HG03045 (cell line): ENCODE data around the gene SPPL2B.

Experiments used
- ATAC-seq: cut with Tn5 transposase; IDR thresholded peaks from one replicate; pipeline ENCODE4 v1.9.1; 2021; ENCODE audit warnings: mild to moderate bottlenecking, moderate library complexity; ENCODE audit not compliant: unreplicated experiment

Gene SPPL2B

DNA sequence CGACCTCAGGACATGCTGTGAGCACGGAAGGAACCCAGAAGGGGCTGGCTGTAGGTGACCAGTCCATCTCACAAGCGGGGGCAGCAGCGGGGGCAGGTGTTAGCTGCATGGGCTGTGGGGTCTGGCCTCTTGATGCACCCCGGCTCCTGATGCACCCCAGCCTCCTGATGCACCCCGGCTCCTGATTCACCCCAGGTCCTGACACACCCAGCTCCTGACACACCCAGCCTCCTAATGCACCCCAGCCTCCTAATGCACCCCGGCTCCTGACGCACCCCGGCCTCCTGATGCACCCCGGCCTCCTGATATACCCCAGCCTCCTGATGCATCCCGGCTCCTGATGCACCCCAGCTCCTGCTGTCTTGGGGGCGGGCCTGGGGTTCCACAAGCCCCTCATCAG is 7.5 kb upstream of the SPPL2B start:
- ATAC-seq: no peak

DNA sequence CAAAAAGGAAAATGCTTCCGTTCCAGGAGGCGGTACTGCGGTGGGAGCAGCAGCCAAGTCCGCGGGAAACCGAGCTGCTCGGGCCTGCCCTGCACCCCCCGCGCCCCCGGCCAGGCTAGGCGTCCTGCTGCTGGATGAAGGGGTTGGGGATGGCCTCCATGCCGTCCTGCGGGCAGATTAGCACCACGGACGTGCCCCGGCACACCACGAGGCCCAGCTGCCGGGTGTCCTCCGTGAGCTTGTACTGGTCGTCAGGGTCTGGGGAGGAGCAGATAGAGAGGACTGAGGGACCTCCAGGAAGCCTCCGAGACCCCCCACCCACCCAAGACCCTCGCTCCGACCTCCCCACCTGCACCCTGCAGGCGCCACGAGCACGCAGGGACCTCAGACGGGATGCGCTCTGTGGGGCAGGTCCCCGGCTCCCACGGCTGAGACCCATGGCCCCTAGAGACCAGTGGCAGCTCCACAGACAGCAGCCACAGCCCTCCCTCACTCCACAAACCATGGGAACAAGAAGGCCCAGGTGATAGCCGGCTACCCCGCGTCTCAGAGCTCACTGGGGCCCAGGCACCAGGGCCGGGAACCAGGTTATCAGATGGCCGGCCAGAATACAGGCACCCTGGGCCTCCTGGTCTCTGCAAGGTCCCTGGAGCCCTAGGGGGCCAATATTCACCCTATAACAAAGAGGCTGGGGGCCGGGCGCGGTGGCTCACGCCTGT is 6.8 kb upstream of the SPPL2B start:
- ATAC-seq: no peak

DNA sequence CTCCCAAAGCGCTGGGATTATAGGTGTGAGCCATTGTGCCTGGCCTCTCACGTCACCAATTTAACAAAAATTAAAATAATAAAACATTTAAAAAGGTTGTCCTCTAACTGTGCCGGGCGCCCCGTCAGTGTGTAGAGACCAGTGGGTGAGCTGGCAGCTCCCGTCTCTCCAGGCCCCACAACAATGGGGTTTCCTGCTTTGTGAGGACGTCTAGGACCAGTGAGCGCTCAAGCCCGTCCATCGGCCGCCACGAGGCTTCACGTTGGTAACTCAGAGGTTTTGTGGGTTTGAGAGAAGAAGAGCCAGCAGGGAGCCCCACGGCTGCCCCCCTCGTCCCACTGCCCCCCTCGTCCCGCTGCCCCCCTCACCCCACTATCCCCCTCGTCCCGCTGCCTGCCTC is 4.8 kb upstream of the SPPL2B start:
- no peak for ATAC-seq

DNA sequence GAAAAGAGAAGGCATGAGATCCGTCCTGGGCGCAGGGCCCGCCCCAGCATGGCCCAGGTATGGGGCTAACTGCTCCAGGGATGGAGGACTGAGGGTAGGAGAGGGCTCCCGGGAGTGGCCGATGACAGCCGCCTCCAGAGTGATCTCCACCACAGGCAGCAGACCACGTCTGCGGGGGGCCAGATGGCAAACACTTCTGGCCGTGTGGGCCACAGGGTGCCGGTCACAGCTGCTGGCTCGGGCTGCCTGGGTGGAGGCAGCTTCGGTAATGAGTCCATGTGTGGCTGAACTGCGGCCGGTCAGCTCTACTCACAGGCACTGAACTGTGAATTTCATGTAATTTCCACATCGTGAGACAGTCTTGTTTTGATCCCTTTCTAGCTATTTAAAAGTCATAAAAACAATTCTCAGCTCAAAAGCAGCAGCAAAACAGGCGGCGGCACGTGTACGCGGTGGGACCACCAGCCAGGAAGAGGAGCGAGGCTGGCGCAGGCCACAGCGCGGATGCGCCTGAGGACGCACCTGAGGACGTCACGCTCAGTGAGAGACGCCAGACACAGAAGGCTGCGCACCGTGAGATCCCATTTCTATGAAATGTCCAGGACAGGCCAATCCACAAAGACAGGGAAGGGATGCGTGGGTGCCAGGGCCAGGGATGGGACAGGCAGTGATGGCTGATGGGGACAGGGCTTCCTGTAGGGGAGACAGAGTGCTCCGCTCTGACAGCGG is 4.1 kb upstream of the SPPL2B start:
- no peak for ATAC-seq

DNA sequence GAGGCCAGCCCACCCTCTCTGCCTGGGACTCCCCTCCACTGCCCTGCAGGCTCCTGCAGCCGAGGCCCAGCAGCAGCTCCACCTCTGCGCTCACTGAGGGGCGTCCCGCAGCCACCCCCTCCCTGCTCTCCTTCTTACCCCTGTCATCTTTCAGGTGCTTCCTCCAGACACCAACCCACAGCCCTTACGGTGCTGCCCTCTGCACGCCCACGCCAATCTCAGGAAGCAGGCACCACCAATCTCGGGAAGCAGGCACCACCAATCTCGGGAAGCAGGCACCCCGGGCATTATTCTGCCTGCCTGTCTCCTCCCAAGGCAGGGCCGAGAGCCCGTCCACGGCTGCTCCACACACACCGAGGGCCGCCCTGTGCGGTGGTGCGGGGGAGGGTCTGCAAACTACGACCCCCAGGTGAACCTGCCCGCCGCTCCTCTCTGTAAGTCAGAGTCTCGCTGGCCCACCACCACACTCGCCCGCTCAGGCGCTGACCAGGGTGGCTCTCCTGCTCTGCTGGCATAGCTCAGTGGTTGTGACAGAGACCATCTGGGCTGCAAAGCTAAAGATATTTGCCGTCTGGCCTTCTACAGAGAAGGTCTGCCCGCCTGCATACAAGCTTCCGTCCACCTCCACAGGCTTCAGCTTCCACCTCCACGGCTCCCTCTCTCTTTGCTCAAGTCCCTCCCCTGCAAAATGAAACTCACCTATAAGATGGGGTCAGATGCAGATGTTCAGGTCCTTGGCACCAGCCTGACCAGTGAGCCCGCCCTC is 3.0 kb upstream of the SPPL2B start:
- no peak for ATAC-seq

DNA sequence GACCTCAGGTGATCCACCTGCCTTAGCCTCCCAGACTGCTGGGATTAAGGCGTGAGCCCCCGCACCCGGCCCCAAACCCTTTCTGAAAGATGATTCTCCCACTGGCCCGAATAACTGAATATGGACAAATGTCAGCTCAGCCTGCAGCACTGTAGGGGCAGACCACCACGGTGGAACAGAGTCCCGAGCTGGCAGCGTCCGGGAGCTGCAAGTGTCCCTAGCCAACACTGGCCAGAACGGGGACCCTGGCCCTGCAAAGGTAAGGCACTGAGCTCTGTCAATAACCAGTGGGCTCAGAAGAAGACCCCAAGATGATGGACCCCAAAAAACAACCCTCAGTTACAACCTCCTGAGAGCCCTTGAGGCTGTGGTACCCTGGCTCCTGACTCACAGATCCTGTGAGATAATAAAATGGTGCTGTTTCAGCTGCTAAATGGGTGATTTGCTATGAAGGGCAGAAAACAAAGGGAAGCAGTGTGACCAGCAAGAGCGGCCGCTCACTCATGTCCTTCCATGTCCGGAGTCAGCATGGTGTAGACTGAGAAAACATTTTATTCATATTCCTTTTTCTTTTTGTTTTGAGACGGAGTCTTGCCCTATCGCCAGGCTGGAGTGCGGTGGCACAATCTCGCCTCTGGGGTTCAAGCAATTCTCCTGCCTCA is 1.7 kb upstream of the SPPL2B start:
- no peak for ATAC-seq

DNA sequence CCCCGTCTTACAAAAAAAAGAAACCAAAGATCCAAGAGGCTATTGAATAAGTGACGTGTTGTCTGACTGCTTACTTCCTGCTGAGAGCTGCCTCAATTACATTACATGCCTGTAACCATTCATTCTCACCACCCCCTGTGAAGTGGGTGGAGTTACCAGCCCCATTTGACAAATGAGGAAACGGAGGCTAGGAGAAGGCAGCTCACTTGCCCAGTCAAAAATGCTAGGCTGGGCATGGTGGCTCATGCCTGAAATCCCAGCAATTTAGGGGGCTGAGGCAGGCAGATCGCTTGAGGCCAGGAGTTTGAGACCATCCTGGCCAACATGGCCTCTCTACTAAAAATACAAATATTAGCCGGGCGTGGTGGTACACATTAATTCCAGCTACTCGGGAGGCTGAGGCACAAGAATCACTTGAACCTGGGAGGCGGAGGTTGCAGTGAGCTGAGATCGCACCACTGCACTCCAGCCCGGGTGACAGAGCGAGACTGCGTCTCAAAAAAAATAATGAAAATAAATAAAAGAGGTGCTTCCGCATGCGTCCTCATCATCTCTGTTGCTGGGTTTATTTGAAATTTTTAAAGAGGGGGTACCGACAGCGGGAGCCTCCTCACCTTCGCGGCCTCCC is 597 bp upstream of the SPPL2B start:
- ATAC-seq: no peak

DNA sequence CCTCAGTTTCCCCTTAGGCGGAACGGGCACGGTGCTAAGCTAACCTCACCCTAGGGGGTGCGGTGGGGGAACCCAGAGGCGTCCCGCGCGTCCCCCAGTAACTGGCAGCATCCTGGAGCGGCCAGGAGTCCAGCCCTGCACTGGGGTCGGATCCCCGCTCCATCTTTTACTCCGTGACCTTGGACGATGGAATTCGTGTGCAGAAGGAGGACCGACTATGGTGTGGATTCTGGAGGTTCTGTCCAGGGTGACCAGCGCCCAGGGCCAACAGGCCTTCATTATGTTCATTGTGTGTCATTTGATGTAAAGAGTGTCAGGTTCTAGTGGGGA is 630 bp downstream of the SPPL2B start:
- no peak for ATAC-seq

DNA sequence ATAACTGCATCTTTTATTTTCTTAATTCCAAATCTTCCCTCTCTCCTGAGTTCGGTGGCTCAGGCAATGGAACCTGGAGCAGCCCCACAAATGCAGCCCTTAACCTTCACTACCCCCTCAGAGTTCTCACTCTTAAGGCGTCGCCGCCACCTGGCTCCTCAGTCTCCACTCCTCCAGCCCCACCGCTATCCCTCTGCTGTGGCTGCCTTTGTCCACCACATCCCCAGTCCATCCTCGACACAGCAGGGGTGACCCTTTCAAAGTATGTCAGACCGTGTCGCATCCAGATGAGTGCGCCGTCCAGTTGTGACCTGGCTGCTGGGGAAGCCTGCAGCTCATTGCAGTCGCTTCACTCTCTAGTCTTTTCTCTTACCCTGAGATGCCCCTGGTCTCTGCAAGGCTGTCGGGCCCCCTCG is 1.0 kb downstream of the SPPL2B start:
- ATAC-seq: no peak

DNA sequence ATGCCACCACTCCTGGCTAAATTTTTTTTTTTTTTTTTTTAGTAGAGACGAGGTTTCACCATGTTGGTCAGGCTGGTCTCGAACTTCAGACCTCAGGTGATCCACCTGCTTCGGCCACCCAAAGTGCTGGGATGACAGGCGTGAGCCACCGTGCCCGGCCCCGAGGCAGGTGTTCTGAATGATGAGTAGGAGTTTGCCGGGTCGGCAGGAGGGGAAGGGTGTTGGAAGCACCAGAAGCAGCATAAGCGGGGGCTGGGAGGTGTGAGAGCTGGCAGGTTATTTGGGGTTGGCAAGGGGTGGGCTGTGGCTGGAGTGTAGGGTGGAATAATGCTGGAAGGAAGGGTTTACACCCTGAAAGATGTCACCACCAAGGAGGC is 1.8 kb downstream of the SPPL2B start:
- no peak for ATAC-seq

DNA sequence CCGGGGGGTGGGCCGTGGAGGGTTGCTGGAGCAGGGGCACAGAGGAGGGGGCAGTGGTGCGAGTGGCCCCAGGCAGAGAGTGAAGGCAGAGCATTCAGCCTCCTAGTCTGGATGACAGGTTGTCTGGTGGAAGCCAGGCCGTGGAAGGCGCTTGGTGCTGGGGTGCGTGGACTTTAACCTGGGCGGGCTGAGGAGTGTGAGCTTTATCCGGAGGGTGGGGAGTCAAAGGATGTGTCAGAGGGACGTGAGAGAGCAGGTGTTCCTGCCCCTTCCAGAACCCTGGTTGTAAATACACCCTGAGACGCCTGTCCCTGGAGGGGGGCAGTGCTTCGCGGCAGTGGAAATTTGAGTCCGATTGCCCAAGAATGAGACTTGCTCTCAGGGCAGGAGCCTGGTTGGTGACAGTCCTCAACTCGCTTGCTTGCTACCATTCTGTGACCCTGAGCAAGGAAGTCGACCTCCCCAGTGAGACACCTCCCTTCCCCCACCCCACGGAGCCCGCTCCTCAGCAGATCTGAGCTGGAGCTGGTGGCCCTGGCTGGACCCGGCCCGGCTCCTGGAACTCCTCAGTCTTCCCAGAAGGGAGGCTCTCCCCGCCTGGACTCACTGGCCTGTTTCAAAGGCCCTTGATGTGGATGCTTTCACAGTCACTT is 2.3 kb downstream of the SPPL2B start:
- ATAC-seq: no peak

DNA sequence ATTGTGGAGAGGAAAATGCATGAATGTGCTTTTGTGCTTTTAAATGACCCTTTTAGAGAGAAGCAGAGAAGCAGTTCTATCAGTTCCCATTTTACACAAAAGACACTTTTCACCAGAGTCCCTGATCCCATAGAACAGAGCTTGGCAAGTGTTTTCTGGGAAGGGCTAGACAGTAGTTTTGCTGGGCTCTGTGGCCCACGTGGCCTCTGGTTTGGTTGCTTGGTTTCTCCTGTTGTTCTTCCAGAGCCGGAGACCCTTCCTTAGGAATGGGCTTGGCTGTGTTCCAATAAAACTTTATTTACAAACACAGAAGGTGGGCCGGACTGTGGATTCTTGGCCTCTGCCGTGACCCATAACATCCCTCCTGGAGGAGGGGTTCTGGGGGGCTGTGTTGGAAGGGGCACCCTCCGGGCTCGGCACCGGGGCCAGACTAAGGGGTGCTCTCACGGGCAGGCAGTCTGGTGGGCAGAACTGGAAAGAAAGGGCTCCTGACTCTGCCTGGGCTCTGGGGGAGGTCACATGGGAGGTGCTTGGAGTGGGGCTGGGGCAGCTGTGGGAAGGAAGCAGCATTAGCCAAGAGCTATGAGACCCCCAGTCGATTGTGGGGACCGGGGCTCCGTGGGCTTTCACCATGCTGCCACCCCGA is 3.2 kb downstream of the SPPL2B start:
- ATAC-seq: no peak

DNA sequence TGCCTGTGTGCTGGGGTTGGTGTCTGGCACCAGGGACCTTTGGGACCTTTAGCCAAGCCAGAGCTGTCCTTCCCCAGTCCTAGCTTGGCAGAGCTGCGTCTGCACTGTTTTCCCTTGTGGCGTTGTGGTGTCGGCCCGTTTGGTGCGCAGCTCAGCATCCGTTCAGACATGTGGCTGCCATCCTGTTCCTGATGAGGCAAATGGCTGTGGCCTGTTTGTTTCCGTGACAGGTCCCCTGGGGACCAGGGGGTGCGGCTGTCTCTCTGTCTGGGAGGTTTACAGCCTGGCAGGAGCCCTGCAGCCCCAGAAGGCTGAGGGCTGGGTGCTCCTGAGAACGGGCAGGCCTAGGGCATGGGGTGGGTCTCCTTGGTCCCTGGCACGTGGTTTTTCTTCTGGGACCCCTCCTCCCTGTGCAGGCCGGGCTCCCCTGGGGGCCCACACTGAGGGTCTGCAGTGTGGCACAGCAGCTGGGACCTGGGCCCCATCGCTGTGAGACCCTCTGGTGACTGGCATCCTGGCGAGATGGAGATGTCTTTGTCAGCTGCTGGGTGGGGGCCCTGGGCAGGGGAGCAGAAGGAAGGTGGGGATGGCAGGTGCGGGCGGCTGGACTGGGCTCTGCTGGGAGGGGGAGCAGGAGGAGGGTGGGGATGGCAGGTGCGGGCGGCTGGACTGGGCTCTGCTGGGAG is 4.0 kb downstream of the SPPL2B start:
- no peak for ATAC-seq

DNA sequence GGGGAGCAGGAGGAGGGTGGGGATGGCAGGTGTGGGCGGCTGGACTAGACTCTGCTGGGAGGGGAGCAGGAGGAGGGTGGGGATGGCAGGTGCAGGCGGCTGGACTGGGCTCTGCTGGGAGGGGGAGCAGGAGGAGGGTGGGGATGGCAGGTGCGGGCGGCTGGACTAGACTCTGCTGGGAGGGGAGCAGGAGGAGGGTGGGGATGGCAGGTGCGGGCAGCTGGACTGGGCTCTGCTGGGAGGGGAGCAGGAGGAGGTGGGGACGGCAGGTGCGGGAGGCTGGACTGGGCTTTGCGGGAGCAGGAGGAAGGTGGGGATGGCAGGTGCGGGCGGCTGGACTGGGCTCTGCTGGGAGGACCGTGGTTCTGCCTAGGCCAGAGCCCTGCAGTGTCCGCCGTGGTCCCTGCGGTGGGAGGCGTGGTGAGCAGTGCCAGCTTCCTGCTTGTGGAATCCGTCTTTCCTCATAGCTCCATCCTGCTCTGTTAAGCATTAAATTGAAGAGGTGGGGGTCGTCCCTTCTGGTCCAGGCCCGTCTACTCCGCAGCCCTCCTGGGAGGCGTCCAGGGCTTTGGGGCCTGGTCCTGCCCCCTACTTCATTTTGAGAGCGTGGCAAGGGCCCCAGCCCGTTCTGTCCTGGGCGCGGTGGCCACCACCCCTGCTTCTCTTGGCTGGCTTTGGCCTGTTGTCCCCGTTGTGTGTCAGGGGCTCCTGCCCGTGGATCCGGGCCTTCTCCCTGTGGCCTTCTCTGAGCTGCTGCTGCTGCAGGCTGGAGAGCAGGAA is 4.7 kb downstream of the SPPL2B start:
- no peak for ATAC-seq

DNA sequence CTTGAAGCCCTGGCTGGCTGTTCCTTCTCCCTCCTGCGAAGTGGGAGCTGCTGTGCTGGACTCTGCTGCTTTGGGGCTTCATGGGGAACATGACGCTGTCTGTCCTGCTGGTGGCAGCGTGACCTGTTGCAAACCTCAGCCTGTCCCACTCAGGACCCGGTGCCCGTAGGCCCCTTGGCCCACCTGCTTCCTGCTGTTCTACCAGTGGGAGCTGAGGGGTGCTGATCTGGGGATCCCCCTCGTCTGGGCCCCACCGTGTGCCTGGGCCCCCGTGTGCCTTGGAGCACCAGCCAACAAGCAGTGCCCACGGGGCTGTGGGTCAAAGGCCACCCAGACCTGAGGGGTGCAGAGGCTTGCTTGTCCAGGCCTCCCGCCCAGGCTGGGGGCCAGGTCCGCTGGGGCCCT is 5.3 kb downstream of the SPPL2B start:
- no peak for ATAC-seq

DNA sequence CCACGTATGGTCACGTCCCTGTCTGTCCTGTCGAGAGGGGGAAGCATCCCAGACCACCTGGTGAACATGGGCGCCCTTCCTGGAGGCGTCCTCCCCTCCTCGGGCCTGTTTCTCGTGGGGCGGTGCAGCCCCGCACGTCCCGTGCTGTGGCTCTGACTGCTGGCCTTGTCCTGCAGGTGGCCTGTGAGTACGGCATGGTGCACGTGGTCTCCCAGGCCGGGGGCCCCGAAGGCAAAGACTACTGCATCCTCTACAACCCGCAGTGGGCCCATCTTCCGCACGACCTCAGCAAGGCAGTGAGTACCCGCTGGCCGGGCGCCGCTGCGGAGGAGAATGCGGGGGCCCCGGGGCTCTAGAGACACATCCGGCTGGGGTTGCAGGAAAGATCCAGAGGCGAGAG is 5.9 kb downstream of the SPPL2B start:
- no peak for ATAC-seq

DNA sequence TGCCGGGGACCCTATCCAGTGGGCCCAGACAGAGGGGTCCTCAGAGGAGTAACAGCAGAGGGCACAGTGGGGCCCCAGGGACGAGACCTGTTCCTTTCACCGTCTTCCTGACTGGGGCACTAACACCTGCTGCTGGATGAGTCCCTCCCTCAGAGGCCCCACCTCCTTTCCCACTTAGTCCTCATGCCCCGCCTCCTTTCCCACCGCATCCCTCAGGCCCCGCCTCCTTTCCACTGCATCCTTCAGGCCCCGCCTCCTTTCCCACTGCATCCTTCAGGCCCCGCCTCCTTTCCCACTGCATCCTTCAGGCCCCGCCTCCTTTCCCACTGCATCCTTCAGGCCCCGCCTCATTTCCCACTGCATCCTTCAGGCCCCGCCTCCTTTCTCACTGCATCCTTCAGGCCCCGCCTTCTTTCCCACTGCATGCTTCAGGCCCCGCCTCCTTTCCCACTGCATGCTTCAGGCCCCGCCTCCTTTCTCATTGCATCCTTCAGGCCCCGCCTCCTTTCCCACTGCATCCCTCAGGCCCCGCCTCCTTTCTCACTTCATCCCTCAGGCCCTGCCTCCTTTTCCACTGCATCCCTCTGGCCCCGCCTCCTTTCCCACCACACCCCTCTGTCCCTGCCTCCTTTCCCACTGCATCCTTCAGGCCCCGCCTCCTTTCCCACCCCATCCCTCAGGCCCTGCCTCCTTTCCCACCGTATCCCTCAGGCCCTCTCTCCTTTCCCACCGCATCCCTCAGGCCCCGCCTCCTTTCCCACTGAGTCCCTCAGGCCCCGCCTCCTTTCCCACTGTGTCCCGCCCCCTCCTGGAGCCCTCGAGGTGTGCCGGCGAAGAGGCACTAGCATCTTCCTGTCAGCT is 6.7 kb downstream of the SPPL2B start:
- ATAC-seq: no peak

DNA sequence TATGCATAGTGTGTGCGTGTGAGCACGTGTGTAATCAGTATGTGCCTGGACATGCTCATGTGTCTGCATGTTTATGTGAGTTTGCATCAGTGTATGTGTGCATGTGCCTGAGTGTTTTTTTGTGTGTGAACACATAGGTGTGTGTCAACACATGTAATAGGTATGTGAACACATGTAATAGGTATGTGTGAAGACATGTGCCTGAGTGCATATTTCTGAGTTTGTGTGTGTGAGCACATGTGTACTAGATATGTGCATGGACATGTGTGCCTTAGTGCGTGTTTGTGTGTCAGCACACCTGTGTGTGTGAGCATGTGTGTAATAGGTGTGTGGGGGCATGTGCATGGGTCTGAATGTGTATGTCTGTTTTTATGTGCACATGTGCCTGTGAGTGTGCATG is 7.4 kb downstream of the SPPL2B start:
- ATAC-seq: no peak
